OCI-LY3 (cell line): ENCODE data around the gene PTPRT.

ENCODE experiments used
- H2AFZ ChIP-seq: fragments of 200-600, 300-600 bp; shearing (Covaris generic); 2 replicates; pipeline ENCODE4 v1.6.0; 2014; ENCODE audit warnings: antibody characterized with exemption, low read depth, low read length
- H3K27ac ChIP-seq: fragments of 200-600, 300-600 bp; sonication (generic); 2 replicates; pipeline ENCODE4 v1.5.1; 2014; ENCODE audit warnings: mild to moderate bottlenecking, low read length, moderate library complexity, mixed read lengths
- H3K27me3 ChIP-seq: fragments of 200-600, 300-600 bp; sonication (generic); 2 replicates; pipeline ENCODE4 v1.6.1; 2014; ENCODE audit warnings: low read depth, low read length, mixed read lengths
- H3K36me3 ChIP-seq: fragments of 200-600, 300-600 bp; sonication (generic); replicated peaks from 2 replicates; pipeline ENCODE3; 2014; ENCODE audit warnings: low read depth, low read length, mixed read lengths
- H3K4me1 ChIP-seq: fragments of 300-600, 200-600 bp; sonication (generic); 2 replicates; pipeline ENCODE4 v1.6.1; 2014; ENCODE audit warnings: low read length, mixed read lengths
- H3K4me2 ChIP-seq: fragments of 200-600, 300-600 bp; sonication (generic); 2 replicates; pipeline ENCODE4 v1.6.1; 2014; ENCODE audit warnings: low read length, mixed read lengths
- H3K4me3 ChIP-seq: fragments of 300-600, 200-600 bp; sonication (generic); 2 replicates; pipeline ENCODE4 v1.5.1; 2014; ENCODE audit warnings: antibody characterized with exemption, mild to moderate bottlenecking, low read length, moderate library complexity
- H3K79me2 ChIP-seq: fragments of 300-600, 200-600 bp; shearing (Covaris generic); 2 replicates; pipeline ENCODE4 v1.6.1; 2014; ENCODE audit warnings: mild to moderate bottlenecking, low read length, mixed read lengths
- H3K9ac ChIP-seq: fragments of 300-600, 200-600 bp; shearing (Covaris generic); 2 replicates; pipeline ENCODE4 v1.6.0; 2014; ENCODE audit warnings: mild to moderate bottlenecking, low read length, moderate library complexity
- H3K9me3 ChIP-seq: fragments of 200-600, 300-600 bp; shearing (Covaris generic); 2 replicates; pipeline ENCODE4 v1.6.1; 2014; ENCODE audit warnings: low read length, mixed read lengths; ENCODE audit not compliant: insufficient read depth
- H4K20me1 ChIP-seq: fragments of 200-600, 300-600 bp; sonication (generic); 2 replicates; pipeline ENCODE4 v1.6.1; 2016; ENCODE audit warnings: low read length, mixed read lengths; ENCODE audit not compliant: insufficient read depth
- CTCF ChIP-seq: fragments of 200-600, 300-600 bp; sonication (generic); IDR thresholded peaks from 2 replicates; pipeline ENCODE4 v1.5.1; 2014; ENCODE audit warnings: antibody characterized with exemption, low read length, low read depth
- EZH2phosphoT487 ChIP-seq: fragments of 200-600 bp; shearing (Covaris generic); IDR thresholded peaks from 2 replicates; pipeline ENCODE4 v1.6.1; 2018; ENCODE audit warnings: antibody characterized with exemption, mixed run types, low read depth

Gene PTPRT

GRCh38 chr20:42364446-42364845 lies 825.3 kb downstream of the PTPRT start:
- Histone ChIP-seq H3K79me2 (no peaks in the 10 kb centered on the region), H3K9ac (no peak overlapping the region), H4K20me1 (no peaks in the 10 kb centered on the region), H3K36me3 (no peaks in the 10 kb centered on the region), H3K27me3 (peaks cover 35% of the 10 kb centered on the region), H3K9me3 (no peaks in the 10 kb centered on the region), H3K4me3 (no peak overlapping the region), H2AFZ (no peak overlapping the region), H3K4me1 (no peaks in the 10 kb centered on the region), H3K27ac (no peak overlapping the region), H3K4me2 (no peak overlapping the region)
- TF ChIP-seq CTCF (no peak), EZH2phosphoT487 (no peak)

GRCh38 chr20:42361402-42361970 lies 828.2 kb downstream of the PTPRT start:
- H3K4me1 ChIP-seq = no peaks in the 10 kb centered on the region
- no peaks in the 10 kb centered on the region for H3K36me3 ChIP-seq
- no peaks in the 10 kb centered on the region for H3K9me3 ChIP-seq
- no peak overlapping the region for H3K9ac ChIP-seq
- H3K4me3 ChIP-seq = no peak overlapping the region
- H3K27me3 ChIP-seq = peaks cover 27% of the 10 kb centered on the region; the same call in 1 of the 2 replicates
- H3K79me2 ChIP-seq = no peaks in the 10 kb centered on the region
- no peak overlapping the region for H2AFZ ChIP-seq
- TF ChIP-seq CTCF (no peak), EZH2phosphoT487 (no peak)
- H3K27ac ChIP-seq = no peak overlapping the region
- H4K20me1 ChIP-seq = no peaks in the 10 kb centered on the region
- H3K4me2 ChIP-seq = no peak overlapping the region

DNA sequence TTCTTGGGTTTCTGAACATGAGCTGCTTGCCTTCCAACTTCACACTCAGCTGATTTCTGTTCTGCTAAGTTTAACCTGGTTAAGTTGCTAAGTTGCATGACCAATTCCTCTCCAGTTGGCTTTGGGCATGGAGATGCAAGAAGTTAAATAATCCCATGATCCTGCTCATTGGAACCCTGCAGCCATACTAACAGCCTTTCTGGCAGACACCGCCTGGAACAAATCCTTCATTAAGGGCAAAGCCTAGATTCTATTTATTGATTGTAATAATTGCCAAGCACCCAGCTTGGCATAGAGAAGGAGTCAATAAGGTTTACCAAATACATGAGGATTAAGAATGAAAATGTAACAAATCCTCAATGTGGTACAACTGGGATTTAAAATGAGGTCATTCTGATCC lies 829.1 kb downstream of the PTPRT start:
- no peak for TF ChIP-seq CTCF
- TF ChIP-seq EZH2phosphoT487 = no peak
- no peaks in the 10 kb centered on the region for H3K9me3 ChIP-seq
- H3K4me1 ChIP-seq = no peaks in the 10 kb centered on the region

GRCh38 chr20:42359617-42360016 lies 830.1 kb downstream of the PTPRT start:
- no peak for TF ChIP-seq EZH2phosphoT487
- no peak for TF ChIP-seq CTCF
- H3K9me3 ChIP-seq = no peaks in the 10 kb centered on the region

More for the DNA sequence above, 829.1 kb downstream of the PTPRT start:
- Histone ChIP-seq H4K20me1 (no peaks in the 10 kb centered on the region), H3K79me2 (no peaks in the 10 kb centered on the region), H3K4me2 (no peak overlapping the region), H3K27ac (no peak overlapping the region), H2AFZ (no peak overlapping the region), H3K27me3 (peaks cover 27% of the 10 kb centered on the region; the same call in 1 of the 2 replicates), H3K36me3 (no peaks in the 10 kb centered on the region), H3K4me3 (no peak overlapping the region), H3K9ac (no peak overlapping the region)

More at GRCh38 chr20:42359617-42360016, 830.1 kb downstream of the PTPRT start:
- no peaks in the 10 kb centered on the region for H4K20me1 ChIP-seq
- H3K4me2 ChIP-seq = no peak overlapping the region
- no peak overlapping the region for H2AFZ ChIP-seq
- H3K9ac ChIP-seq = no peak overlapping the region
- H3K4me3 ChIP-seq = no peak overlapping the region
- H3K4me1 ChIP-seq = no peaks in the 10 kb centered on the region
- no peak overlapping the region for H3K27ac ChIP-seq
- H3K36me3 ChIP-seq = no peaks in the 10 kb centered on the region
- H3K27me3 ChIP-seq = peaks cover 22% of the 10 kb centered on the region
- no peaks in the 10 kb centered on the region for H3K79me2 ChIP-seq
